CD4-positive, alpha-beta T cell treated with Interleukin-17A for 1 hour (primary cell): ENCODE measurements around the gene C1orf87.

ENCODE experiments used
- DNase-seq: peaks from one replicate; pipeline ENCODE4 v3.0.0-alpha.2; 2020

Gene C1orf87, protein sequence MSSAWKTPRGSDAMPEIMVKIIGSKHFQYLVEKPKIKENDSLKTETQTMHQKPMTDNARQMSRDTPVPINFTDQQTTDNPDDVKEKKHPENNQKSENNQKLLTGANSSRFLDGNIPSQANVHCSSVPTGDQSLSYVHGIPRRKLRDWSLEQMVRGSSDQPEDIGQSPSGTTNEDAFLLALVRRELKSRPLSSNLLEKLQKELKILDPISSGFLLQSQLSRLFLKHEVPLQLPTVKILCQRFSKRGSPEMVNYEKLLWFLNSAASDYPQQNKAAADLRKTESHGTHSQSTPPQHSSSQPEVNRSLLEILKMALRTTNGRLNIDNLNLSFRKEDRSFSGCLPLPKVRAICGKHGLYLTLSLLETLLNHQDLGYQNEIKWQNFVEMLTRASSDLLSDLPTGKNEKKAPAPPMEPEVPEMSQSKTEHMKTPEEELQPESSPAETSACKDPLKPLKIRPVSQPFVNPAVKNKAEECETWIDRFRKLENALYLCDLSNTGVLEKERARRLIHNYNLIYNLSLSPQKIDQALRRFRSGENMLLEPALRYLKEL

DNA sequence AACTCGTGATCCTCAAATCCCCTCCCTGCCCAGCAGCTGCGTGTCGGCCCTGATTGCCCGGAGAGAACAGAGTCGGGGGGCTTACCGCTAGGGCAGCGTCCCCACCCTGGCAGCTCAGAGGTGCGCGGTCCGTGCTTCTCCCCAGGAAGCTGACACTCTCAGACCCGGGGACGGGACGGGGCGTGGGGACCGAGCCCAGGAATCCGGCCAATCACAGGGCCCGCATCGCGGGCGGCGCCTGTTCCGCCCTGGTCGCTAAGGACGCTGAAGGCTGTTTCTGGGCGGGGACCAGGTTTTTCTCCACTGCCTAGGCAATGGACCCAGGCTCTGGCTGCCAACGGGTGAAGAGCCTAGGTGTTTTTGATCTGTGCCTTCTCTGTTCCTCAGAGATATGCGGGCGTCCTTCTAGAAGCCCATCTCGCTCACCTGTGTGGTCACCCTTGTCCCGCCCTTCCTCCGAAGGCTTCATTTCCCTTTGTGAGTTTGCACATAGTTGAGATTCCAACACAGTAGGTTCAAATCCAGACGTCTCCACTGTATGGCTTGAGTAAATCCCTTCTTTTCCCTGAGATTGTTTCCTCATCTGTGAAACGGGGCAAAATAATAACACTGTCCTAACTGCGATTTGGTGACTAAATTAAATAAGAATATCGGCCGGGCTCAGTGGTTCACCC lies at the start of gene C1orf87:
C1orf87 (minus strand) TSS at position 166 of the 674 bp plus-strand sequence. CDS start 1,127 bp downstream, outside the sequence.
- DNase-seq, result no peak

DNA sequence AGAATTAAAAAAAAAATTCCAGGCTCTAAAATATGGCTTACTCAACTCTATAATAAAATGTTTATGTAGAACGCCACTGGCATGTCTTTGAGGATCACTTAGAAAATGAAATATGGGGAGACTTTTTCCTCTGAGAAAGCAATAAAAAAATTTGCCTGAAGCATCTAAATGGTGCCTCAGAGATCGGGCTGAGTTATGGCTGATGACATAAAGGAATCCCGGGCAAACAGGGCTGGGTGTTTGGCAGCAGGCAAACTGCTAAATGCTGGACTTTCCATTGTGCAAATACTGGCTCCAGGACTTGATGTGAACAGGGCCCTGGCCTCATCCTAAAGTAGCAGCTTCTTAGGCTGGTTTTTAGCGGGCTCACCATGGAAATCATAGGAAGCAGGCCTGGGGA lies 44.5 kb upstream of the C1orf87 start:
- DNase-seq, result no peak

DNA sequence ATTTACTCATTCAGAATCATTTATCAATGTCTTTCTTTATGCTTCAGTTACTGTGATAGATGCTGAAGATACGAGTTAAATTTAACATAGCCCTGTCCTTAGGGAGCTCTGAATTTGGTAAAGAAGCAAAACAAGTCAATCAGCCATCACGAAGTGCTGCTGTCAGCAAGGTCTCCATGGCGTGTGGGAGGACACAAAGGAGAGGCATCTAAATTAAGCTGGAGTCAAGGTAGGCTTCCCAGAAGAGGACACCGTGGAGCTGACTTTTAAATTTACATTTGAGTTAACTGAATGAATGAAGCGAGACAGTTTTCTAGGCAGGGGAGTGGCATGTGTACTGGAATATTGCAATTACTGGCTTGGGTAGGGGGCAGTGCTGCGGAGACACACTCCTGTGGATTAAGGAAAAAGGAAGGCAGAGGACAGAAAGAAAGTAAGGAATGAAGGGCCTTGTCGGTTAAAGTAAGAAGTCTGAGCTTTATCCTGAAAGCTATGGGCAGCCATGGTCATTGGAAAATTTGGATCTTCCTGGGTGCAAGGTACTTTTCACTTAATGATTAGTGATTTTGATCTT lies 41.3 kb upstream of the C1orf87 start:
- no peak for DNase-seq

DNA sequence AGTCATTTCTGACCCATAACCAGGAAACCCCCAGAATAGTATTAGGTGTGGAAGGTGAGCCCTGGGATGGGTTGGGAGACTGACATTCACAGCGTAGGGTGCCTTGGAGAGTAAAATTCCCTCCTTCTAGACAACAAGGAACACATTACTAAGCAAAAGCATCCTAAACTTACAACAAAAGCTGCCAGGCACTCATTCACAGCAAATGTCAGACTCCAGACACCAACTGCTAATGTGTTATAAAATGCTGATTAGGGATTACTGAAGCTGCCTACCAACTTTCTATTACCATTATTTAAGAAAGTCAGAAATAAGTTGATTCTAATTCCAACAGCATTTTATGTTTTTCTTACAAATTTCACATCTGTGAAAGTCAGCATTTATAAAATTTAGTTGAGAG lies 40.0 kb upstream of the C1orf87 start:
- no peak for DNase-seq

DNA sequence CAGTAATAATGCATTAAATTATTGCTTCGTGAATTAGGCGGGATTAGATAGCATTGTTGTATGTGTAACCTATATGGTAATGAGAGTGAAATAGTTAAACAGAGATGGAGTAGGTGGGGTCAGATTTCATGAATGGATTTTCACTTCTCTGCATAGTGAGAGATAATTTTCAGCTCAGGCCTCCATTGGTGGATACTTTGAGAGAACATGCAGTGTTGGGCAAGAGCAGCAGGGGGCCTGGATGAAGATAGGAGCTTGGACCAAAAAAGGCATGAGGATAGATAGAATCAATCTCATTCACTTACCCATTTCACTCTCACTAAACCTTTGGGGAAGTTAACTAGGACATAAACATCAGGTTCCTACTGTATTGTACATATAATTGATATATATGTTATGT lies 39.5 kb upstream of the C1orf87 start:
- DNase-seq, result no peak

DNA sequence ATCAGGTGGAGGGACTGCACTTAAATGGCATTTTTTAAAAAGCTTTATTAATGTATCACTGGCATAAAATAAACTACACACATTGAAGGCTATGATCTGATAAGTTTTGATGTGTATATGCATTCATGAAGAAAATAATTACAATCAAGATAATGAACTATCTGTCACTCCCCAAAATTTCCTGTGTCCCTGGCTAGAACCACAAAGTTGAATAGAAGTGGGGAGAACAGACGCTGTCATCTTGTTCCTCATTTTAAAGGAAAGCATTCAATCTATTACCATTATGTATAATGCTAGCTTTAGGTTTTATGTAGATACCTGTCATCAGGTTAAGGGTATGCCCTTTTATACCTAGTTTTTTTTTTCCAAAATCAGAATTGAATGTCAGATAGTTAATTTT lies 38.1 kb upstream of the C1orf87 start:
- DNase-seq, result no peak

DNA sequence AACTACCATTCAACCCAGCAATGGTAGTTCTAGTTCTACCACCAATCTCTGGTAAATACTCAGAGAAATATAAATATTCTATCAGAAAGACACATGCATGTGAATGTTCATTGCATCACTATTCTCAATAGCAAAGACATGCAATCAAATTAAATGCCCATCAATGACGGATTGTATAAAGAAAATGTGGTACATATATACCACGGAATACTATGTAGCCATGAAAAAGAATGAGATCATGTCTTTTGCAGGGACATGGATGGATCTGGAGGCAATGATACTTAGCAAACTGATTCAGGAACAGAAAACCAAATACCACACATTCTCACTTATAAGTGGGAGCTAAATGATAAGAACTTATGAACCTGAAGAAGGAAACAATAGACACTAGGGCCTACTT lies 37.5 kb upstream of the C1orf87 start:
- DNase-seq, result no peak

DNA sequence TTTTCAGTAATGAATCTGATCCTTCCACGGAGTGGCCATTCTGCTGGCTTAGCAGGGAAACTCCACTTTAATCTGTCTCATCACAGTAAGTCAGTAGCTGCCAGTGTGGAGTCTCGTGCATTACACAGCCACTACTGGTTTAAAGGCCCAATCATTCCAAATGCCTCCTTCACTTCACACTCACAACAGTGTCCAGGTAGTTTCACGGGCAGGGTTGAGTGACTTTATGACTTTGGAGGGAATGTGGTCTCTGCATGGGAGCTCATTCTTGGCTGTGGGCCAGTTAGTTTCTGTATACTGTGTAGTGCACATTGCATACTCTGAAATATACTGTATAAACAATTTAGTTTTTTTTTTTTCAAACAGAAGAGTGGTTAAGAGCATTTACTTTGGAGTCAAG lies 34.6 kb upstream of the C1orf87 start:
- no peak for DNase-seq

DNA sequence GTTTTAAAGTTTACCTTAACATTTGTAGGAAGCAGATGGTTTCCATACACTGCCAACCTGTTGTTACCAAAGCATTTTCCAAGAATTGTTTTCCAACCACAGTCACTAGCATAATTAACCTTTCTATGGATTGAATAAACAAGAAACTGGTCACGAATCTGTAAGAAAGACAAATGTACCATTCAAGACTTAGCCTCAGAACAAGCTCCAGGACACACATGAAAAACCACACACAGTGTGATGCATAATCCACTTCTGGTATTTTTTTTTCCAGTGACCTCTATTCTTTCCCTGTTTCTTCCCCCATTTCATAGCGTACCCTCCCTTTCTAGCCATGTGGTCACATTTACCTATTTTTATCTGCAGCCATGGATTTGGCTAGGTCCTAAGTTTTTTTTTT lies 29.6 kb upstream of the C1orf87 start:
- DNase-seq, result no peak

DNA sequence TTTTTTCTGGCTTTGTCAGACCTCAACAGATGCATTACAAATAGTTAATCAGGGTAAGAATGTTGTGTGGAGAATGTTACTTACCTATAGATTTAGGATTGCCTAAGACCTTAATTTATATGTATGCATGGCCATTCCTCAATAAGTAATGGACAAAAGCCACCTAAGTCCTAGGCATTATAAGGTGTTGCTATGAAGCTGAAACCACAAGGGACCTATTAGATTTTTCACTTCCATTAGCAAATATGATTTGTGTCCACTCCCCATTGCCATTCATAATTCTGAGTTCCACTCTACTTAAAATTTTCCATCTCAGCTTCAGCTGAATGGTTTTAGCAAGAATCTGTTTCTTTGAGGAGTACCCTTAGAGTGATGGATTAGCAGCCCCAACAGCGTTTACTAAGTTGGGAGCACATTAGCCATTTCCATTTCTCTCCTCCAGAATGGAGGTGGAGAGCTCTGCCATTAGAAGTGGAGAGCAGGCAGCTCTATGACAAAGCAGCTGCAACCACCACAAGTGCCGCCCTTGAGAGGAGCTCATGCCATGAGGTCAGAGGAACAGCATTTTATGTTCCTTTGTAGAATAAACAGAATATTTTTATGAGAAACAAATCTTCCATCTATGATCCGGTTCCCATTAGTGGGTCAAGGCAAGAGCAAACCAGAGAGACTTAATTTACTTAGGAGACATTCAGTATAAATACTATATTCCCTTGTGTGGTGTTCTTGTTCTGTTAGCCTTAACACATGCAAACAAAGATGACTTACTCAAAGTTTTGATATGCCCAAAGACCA lies 28.9 kb upstream of the C1orf87 start:
- no peak for DNase-seq

DNA sequence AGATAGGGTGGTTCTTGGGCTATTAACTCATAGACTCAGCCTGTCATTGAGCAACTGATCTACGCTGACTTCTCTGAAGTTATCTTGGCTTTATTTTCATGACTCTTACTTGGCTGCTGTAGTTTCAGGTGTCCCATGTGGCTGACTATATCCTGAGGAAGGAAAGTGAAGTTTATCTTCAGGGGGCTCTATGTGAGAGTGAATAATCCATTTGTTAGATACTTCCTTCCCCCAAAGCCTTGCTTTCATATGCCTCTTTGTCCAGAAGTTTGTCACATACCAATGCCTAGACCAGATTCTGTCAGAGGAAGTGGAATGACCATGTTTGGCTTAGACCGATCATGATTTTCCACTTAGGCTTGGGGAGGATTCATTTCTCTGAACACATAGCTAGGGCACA lies 27.9 kb upstream of the C1orf87 start:
- no peak for DNase-seq

DNA sequence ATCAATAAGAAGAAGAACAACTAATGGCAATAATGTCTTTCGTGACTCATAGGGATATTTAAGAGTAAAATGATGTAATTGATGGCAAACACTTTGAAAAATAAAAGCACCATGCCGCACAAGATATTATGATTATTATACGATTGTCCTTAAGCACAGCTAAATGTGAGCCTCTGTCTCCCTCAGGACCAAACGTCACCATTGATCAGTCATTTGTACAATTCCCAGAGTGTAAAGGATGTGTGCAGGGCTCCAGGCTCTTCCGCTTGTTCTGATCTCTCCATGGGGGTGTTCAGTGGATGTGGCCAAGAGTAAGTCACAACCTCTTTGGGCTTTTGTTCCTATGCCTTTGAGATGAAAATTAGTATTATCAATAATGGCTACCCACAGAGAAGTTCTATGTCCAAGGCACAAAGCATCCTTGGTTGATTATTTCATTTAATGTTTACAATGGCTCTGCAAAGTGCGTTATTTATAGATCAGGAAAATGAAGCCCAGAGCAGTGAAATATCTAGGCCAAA lies 17.7 kb upstream of the C1orf87 start:
- DNase-seq, result no peak

DNA sequence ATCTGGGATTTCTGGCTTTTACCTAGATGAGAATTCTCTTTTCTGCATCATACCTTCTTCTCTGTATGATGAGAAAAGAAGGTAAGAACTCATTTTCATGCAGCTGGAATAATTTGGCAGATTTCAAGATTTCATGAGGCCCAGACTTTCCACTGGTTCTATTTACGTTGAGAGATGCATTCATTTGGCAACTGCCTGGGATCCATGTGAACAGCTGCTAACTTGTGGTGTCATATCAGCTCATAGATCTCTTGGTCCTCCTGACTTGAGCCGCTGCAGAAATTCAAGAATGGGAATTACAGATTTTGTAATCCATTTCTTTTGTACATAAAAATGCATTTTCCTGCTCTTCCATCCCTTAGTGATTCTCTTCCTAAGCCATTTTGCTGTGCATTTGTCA lies 17.1 kb upstream of the C1orf87 start:
- no peak for DNase-seq

DNA sequence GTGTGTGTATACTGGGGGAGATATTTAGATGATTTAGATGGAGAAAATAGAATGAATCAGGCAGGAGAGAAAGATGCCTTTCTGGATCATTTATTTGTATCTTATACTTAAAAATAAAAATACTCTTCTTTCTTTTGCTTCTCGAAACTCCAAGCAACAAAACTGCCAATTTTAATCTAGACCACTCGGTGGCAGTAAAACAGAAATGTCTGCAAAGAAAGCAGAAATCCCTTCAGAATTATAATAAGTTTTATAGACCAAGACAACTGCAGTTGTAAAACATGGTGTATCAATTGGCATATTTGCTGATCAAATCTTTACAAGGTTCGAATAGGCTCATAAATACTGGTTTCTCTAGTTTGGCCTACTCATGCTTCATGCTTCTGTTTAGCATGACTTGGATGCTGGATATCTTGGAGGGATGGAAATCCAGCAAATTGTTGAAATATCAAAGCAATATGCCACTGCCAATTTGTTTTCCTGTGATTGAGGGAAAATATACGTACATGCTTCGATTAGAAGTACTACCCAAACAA lies 15.1 kb upstream of the C1orf87 start:
- DNase-seq, result no peak

DNA sequence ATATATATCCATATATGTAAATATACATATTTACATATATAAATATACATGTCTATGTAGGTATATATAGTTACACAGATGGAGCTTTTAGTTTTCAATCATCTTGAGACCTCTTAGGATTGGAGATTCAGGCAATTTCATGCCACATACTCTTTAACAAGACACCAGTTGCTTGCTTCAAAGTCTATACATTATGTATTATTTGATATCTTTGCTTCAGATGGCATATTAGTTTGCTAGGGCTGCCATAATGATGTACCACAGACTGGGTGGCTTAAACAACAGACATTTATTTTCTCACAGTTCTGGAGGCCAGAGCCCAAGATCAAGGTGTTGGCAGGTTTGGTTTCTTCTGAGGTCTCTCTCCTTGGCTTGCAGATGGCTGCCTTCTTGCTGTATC lies 14.1 kb upstream of the C1orf87 start:
- no peak for DNase-seq

DNA sequence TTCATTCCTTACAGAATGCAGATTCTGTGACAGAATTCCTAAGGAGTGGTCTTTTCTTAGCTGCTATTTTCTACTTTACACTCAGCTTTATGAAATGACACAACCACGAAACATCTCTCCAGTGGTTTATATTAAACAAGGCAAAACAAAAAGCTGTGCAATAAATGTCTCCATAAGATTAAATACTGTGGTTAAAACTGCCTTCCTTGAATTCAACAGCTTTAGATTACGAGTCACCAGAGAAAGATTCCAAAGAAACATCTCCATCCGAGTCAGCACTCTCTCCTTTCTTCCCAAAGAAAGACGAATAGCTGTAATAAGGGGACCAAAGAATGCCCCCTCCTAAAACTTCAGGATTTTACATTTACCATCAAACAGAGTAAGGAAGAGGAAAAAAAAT lies 4.6 kb upstream of the C1orf87 start:
- DNase-seq, result no peak

DNA sequence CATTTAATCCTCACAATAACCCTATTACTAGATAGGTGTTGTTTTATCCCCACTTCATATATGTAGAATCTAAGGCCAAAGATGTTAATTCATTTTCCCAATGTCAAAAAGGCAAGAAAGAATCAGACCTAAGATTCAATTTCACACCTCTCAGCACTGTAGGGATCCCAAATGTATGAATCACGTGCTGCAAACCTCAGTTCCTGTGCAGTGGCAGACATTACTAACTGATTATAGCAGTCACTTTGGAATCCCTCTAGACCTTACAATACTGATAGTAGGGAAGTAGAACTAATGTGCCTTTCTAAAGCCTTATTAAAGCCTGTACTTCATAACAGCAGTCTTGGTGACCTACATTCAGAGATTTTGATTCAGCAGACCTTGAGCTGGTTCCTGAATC lies 2.3 kb downstream of the C1orf87 start:
- DNase-seq, result no peak

DNA sequence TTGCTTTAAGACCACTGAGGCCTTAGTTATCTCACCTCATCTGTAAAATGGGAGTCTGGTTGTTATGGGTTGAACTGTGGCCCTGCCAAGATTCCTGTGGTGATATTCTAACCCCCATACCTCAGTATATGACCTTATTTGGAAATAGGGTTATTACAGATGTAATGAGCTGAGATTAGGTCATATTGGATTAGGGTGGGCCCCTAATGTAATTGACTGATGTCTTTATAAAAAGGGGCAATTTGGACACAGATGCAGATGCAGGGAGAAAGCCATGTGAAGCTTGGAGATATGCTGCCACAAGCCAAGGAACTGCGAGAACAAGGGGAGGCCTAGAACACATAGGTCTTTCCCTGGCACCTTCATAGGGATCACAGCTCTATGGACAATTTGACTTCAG lies 3.9 kb downstream of the C1orf87 start:
- DNase-seq, result no peak

DNA sequence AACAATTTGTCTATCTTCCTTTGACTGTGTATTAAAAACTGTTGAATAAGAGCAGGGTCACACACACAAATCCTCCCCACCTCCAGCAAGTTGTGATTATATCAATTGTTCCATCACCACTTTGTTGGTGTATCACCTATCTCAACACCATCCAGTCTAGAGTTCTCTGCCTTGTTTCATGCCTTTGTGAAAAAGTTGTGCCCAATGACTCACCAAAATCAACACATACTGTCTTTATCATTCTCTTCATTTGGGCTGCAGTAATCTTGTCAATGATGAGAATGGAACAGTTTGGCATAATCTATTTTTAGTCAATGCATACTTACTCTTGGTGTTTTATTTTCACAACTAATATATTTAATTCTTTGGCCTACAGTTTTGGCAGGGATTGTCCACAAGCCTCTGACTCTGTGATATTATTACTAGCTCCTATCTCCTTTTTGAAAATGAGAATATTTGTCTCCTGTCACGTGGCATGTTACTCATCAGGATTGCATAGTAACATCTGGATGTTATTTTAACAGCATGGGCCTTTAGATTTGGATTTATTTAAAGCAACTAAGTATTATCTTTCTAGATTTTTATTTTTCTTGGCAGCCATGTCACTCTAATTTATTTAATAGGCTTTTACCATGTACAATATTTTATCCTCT lies 5.1 kb downstream of the C1orf87 start:
- DNase-seq, result no peak

DNA sequence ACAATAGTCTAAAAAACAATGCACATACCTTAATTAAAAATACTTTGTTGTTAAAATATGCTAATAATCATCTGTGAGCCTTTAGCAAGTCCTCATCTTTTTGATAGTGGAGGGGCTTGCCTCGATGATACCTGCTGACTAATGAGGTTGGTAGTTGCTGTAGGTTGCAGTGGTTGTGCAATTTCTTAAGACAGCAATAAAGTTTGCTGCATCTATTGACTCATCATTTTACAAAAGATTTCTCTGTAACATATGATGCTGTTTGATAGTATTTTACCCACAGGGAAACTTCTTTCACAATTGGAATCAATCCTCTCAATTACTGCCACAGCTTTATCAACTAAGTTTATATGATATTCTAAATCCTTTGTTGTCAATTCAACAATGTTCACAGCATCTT lies 7.6 kb downstream of the C1orf87 start:
- DNase-seq, result no peak

DNA sequence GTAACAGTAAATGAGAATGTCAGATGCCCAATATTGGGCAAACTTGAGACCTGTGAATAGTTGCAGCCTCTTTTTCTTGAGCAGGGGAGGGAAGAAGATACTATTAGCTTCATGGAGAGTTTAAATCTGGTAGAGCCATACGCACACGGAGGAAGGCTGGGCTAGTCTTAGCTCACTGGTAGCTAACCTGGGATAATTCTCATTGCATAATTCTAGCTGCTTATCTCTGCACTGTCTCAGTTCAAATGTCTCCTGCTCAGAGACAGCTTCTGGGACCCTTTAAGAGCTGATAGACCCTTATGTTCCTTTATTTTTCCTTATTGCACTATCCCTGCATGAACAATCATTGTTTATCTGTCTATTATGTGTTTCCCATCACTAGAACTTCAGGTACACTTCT lies 8.4 kb downstream of the C1orf87 start:
- no peak for DNase-seq

DNA sequence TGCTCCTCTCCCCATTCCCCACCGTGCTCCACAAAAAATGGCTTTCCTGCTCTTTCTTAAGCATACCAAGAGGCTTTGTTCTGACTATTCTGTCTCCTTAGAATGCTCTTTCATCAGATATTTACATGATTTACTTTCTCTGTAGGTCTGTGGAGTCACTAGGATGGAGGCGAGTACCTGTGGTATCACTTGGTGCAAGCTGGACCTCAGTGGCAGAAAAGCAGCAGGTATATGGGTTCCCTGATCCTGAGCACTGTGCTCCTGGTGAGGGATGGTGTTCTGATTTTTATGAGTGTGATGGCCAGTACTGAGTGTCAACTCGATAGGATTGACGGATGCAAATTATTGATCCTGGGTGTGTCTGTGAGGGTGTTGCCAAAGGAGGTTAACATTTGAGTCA lies 10.0 kb downstream of the C1orf87 start:
- DNase-seq, result no peak
